H1 (cell line): ENCODE measurements around the gene SLC38A10. TPM values are rescaled to one million over a fixed set of nuclear protein-coding genes. Genes with fewer than 3 reads are reported as not detected.

ENCODE experiments used
- CBX8 ChIP-seq: fragments of 300-800, 300-1000 bp; sonication (generic); IDR thresholded peaks from 2 replicates; pipeline ENCODE4 v1.7.1; 2016; ENCODE audit warnings: low read depth, low read length, borderline replicate concordance
- CEBPB ChIP-seq: IDR thresholded peaks from 2 replicates; pipeline ENCODE4 v1.6.1; 2012; ENCODE audit warnings: low read depth, low read length
- FOSL1 ChIP-seq: IDR thresholded peaks from 2 replicates; pipeline ENCODE4 v1.6.1; 2011; ENCODE audit warnings: mild to moderate bottlenecking, low read depth, low read length, moderate library complexity; ENCODE audit not compliant: insufficient read depth
- MAFK ChIP-seq: IDR thresholded peaks from 2 replicates; pipeline ENCODE4 v1.6.1; 2012; ENCODE audit warnings: low read depth, mild to moderate bottlenecking, improper control_type of control experiment, low read length
- TAF1 ChIP-seq: IDR thresholded peaks from 2 replicates; pipeline ENCODE4 v1.6.1; 2011; ENCODE audit warnings: mild to moderate bottlenecking, low read depth, low read length
- TAF7 ChIP-seq: optimal IDR thresholded peaks from 2 replicates; pipeline ENCODE3; 2011; ENCODE audit warnings: low read depth, mild to moderate bottlenecking, inconsistent platforms, low read length, moderate library complexity, borderline replicate concordance
- polyA plus RNA-seq, 7 experiments: library from polyadenylated mRNA; depleted of rRNA in 3 of 7; stranded (reverse) in 5 of 7; unstranded in 2 of 7; fragments of >200 nt in 5 of 7; fragments of 200-250 nt in 2 of 7; gene quantifications; 1 replicate in 5 of 7; 2 replicates in 1 of 7; 4 replicates in 1 of 7; pipeline versions ENCODE4 v1.2.1 to v1.2.3, GENCODE V29; 2011 to 2013; ENCODE audit warnings: missing spikeins in 2 of 7, mixed read lengths in 2 of 7
- total RNA-seq: library from RNA; stranded (reverse); fragmentation: NEBNext Ultra II Directional; extraction: Animal tissue kit (Norgen Biotek cat#: 25700); gene quantifications from 2 replicates; pipeline ENCODE4 v1.2.1, GENCODE V29; 2021
- TF ChIP-seq, protein P1 (sequence below): fragments of 300-600 bp; sonication (generic); IDR thresholded peaks from 2 replicates; pipeline ENCODE4 v1.7.1; 2012; ENCODE audit warnings: low read length, moderate library complexity, mild to moderate bottlenecking, inconsistent platforms; ENCODE audit not compliant: insufficient replicate concordance

The SLC38A10 gene
- total and polyA plus RNA-seq, 2 of the 8 experiments (the other 6 are each of a cell fraction or from before 2014, with no cell fraction given) = 26.4 to 41.0 TPM

DNA sequence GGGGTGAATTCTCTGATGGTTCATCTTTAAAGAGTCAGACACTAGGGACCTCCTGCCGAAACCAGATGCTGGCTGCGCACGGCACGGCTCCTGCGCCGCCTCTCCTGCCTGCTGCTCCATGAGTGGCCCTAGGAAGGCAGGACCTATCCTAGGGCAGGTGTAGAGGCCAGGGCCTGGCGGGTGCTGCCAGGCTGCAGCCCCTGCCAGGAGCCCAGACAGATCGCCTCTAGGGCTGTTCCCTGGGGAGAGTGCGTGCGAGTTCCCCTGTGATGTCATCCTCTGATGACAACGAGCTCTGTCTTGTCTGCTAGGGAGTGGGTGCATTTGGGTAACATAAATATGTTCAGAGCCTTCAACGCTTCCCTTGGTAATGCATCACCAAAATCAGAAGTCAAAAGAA, 23.9 kb downstream of the SLC38A10 start (continued):
- TF ChIP-seq MAFK (no peak), CBX8 (no peak), CEBPB (no peak), FOSL1 (no peak), TAF1 (no peak), TAF7 (no peak)
- TF ChIP-seq, protein P1, sequence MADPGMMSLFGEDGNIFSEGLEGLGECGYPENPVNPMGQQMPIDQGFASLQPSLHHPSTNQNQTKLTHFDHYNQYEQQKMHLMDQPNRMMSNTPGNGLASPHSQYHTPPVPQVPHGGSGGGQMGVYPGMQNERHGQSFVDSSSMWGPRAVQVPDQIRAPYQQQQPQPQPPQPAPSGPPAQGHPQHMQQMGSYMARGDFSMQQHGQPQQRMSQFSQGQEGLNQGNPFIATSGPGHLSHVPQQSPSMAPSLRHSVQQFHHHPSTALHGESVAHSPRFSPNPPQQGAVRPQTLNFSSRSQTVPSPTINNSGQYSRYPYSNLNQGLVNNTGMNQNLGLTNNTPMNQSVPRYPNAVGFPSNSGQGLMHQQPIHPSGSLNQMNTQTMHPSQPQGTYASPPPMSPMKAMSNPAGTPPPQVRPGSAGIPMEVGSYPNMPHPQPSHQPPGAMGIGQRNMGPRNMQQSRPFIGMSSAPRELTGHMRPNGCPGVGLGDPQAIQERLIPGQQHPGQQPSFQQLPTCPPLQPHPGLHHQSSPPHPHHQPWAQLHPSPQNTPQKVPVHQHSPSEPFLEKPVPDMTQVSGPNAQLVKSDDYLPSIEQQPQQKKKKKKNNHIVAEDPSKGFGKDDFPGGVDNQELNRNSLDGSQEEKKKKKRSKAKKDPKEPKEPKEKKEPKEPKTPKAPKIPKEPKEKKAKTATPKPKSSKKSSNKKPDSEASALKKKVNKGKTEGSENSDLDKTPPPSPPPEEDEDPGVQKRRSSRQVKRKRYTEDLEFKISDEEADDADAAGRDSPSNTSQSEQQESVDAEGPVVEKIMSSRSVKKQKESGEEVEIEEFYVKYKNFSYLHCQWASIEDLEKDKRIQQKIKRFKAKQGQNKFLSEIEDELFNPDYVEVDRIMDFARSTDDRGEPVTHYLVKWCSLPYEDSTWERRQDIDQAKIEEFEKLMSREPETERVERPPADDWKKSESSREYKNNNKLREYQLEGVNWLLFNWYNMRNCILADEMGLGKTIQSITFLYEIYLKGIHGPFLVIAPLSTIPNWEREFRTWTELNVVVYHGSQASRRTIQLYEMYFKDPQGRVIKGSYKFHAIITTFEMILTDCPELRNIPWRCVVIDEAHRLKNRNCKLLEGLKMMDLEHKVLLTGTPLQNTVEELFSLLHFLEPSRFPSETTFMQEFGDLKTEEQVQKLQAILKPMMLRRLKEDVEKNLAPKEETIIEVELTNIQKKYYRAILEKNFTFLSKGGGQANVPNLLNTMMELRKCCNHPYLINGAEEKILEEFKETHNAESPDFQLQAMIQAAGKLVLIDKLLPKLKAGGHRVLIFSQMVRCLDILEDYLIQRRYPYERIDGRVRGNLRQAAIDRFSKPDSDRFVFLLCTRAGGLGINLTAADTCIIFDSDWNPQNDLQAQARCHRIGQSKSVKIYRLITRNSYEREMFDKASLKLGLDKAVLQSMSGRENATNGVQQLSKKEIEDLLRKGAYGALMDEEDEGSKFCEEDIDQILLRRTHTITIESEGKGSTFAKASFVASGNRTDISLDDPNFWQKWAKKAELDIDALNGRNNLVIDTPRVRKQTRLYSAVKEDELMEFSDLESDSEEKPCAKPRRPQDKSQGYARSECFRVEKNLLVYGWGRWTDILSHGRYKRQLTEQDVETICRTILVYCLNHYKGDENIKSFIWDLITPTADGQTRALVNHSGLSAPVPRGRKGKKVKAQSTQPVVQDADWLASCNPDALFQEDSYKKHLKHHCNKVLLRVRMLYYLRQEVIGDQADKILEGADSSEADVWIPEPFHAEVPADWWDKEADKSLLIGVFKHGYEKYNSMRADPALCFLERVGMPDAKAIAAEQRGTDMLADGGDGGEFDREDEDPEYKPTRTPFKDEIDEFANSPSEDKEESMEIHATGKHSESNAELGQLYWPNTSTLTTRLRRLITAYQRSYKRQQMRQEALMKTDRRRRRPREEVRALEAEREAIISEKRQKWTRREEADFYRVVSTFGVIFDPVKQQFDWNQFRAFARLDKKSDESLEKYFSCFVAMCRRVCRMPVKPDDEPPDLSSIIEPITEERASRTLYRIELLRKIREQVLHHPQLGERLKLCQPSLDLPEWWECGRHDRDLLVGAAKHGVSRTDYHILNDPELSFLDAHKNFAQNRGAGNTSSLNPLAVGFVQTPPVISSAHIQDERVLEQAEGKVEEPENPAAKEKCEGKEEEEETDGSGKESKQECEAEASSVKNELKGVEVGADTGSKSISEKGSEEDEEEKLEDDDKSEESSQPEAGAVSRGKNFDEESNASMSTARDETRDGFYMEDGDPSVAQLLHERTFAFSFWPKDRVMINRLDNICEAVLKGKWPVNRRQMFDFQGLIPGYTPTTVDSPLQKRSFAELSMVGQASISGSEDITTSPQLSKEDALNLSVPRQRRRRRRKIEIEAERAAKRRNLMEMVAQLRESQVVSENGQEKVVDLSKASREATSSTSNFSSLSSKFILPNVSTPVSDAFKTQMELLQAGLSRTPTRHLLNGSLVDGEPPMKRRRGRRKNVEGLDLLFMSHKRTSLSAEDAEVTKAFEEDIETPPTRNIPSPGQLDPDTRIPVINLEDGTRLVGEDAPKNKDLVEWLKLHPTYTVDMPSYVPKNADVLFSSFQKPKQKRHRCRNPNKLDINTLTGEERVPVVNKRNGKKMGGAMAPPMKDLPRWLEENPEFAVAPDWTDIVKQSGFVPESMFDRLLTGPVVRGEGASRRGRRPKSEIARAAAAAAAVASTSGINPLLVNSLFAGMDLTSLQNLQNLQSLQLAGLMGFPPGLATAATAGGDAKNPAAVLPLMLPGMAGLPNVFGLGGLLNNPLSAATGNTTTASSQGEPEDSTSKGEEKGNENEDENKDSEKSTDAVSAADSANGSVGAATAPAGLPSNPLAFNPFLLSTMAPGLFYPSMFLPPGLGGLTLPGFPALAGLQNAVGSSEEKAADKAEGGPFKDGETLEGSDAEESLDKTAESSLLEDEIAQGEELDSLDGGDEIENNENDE = no peak
- TF ChIP-seq, all 59 proteins: peak for 0
